ENCODE data around the gene ARL15.

- TF ChIP-seq, protein P1, sequence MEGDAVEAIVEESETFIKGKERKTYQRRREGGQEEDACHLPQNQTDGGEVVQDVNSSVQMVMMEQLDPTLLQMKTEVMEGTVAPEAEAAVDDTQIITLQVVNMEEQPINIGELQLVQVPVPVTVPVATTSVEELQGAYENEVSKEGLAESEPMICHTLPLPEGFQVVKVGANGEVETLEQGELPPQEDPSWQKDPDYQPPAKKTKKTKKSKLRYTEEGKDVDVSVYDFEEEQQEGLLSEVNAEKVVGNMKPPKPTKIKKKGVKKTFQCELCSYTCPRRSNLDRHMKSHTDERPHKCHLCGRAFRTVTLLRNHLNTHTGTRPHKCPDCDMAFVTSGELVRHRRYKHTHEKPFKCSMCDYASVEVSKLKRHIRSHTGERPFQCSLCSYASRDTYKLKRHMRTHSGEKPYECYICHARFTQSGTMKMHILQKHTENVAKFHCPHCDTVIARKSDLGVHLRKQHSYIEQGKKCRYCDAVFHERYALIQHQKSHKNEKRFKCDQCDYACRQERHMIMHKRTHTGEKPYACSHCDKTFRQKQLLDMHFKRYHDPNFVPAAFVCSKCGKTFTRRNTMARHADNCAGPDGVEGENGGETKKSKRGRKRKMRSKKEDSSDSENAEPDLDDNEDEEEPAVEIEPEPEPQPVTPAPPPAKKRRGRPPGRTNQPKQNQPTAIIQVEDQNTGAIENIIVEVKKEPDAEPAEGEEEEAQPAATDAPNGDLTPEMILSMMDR (conservative IDR thresholded peaks at IDR 0.05; ENCODE audit: low read depth, low read length): no peak
- TF ChIP-seq POLR2A (IDR thresholded peaks at IDR 0.05; ENCODE audit: low read depth, low read length) (no peak), MAFK (IDR thresholded peaks at IDR 0.05; ENCODE audit: low read depth, low read length) (no peak), CHD1 (IDR thresholded peaks at IDR 0.05; ENCODE audit: low read depth, low read length) (no peak), FOS (IDR thresholded peaks at IDR 0.05; ENCODE audit: low read depth, low read length) (no peak), RAD21 (IDR thresholded peaks at IDR 0.05; ENCODE audit: low read length) (no peak)
- TF ChIP-seq, protein P2, sequence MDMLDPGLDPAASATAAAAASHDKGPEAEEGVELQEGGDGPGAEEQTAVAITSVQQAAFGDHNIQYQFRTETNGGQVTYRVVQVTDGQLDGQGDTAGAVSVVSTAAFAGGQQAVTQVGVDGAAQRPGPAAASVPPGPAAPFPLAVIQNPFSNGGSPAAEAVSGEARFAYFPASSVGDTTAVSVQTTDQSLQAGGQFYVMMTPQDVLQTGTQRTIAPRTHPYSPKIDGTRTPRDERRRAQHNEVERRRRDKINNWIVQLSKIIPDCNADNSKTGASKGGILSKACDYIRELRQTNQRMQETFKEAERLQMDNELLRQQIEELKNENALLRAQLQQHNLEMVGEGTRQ (IDR thresholded peaks at IDR 0.05; ENCODE audit: low read depth, low read length): no peak
Measured at GRCh38 chr5:54018438-54018837, 291.9 kb downstream of the ARL15 start.
